H1 (cell line): ENCODE data around the gene KRT83. TPM values are rescaled to one million over a fixed set of nuclear protein-coding genes. Genes with fewer than 3 reads are reported as not detected.

Source experiments
- CTCF ChIA-PET: fragments of 300-600 bp; sonication (Branson Sonifier 250); formaldehyde crosslinking; loops from one replicate; lab custom pipeline; 2021; ENCODE audit not compliant: partially characterized antibody; lab: Charles Lee
- POLR2A ChIA-PET: fragments of 300-600 bp; sonication (Branson Sonifier 250); formaldehyde crosslinking; loops from one replicate; lab custom pipeline; 2021; ENCODE audit warnings: inconsistent platforms; ENCODE audit not compliant: partially characterized antibody; lab: Charles Lee
- DNase-seq, 2 experiments: peaks; one replicate each; pipeline versions ENCODE4 v3.0.0 to v3.0.0-alpha.2; 2010 to 2022; ENCODE audit warnings: low spot score in 2 of 2, low read depth in 1 of 2, mixed read lengths in 1 of 2
- FAIRE-seq: peaks from 2 replicates; lab custom pipeline; 2011; peaks lifted over from hg19 to GRCh38; lab: Jason Lieb, UNC
- H2AFZ ChIP-seq: 2 replicates; pipeline ENCODE4 v1.8.1; 2012; ENCODE audit warnings: low read length, inconsistent platforms
- H2AK5ac ChIP-seq: 2 replicates; pipeline ENCODE4 v1.6.1; 2013; ENCODE audit warnings: low read depth, low read length
- H2BK120ac ChIP-seq: replicated peaks from 2 replicates; pipeline ENCODE3; 2013; ENCODE audit warnings: low read depth, low read length, inconsistent platforms
- H2BK12ac ChIP-seq: 2 replicates; pipeline ENCODE4 v1.6.1; 2013; ENCODE audit warnings: low read depth, low read length
- H2BK15ac ChIP-seq: 2 replicates; pipeline ENCODE4 v1.6.1; 2013; ENCODE audit warnings: low read length
- H2BK20ac ChIP-seq: 2 replicates; pipeline ENCODE4 v1.6.1; 2013; ENCODE audit warnings: low read length
- H2BK5ac ChIP-seq: 2 replicates; pipeline ENCODE4 v1.6.1; 2013; ENCODE audit warnings: low read depth, low read length
- H3K14ac ChIP-seq: 2 replicates; pipeline ENCODE4 v1.6.1; 2013; ENCODE audit warnings: inconsistent platforms; ENCODE audit not compliant: insufficient read length
- H3K18ac ChIP-seq: 2 replicates; pipeline ENCODE4 v1.6.1; 2013; ENCODE audit warnings: low read length; ENCODE audit errors: extremely low read depth
- H3K23ac ChIP-seq: 2 replicates; pipeline ENCODE4 v1.6.1; 2013; ENCODE audit warnings: inconsistent platforms; ENCODE audit not compliant: insufficient read length
- H3K23me2 ChIP-seq: 2 replicates; pipeline ENCODE4 v1.6.1; 2013; ENCODE audit warnings: low read depth, low read length
- H3K27ac ChIP-seq: 2 replicates; pipeline ENCODE4 v1.6.1; 2011; ENCODE audit warnings: low read depth, low read length, inconsistent platforms
- H3K27me3 ChIP-seq, 4 experiments: replicated peaks in 1 of 4; 1 replicate in 1 of 4; 2 replicates in 3 of 4; pipeline versions ENCODE4 v1.6.1 to v1.8.1; 2011 to 2013; ENCODE audit warnings: low read length in 3 of 4, mild to moderate bottlenecking in 3 of 4, inconsistent platforms in 2 of 4, mixed read lengths in 2 of 4, moderate library complexity in 1 of 4; ENCODE audit not compliant: control insufficient read depth in 3 of 4, insufficient read depth in 3 of 4; ENCODE audit errors: extremely low read depth in 1 of 4
- H3K36me3 ChIP-seq, 4 experiments: 2 replicates each; pipeline versions ENCODE4 v1.6.1 to v1.8.1; 2011 to 2013; ENCODE audit warnings: mild to moderate bottlenecking in 4 of 4, low read length in 3 of 4, moderate library complexity in 2 of 4, control low read depth in 1 of 4, inconsistent platforms in 1 of 4; ENCODE audit not compliant: insufficient read depth in 4 of 4, control insufficient read depth in 2 of 4
- H3K4ac ChIP-seq: replicated peaks from 2 replicates; pipeline ENCODE3; 2013; ENCODE audit warnings: low read length, low read depth, mixed read lengths, inconsistent platforms; ENCODE audit not compliant: insufficient read length
- H3K4me1 ChIP-seq, 4 experiments: replicated peaks in 1 of 4; 1 replicate in 1 of 4; 2 replicates in 3 of 4; pipeline versions ENCODE4 v1.6.1 to v1.8.1; 2011 to 2013; ENCODE audit warnings: low read length in 3 of 4, inconsistent platforms in 2 of 4, mixed read lengths in 1 of 4; ENCODE audit not compliant: insufficient read depth in 4 of 4, control insufficient read depth in 3 of 4
- H3K4me2 ChIP-seq, 2 experiments: 2 replicates each; pipeline versions ENCODE4 v1.6.1 to v1.8.1; 2011 to 2013; ENCODE audit warnings: low read depth in 2 of 2, low read length in 2 of 2, control low read depth in 1 of 2, inconsistent platforms in 1 of 2, mild to moderate bottlenecking in 1 of 2; ENCODE audit not compliant: insufficient read depth in 1 of 2
- H3K4me3 ChIP-seq, 4 experiments: fragments of 200-600, 300-600 bp in 1 of 4; sonication (generic), shearing (Covaris generic), sonication (Bioruptor Twin) in 1 of 4; 2 replicates each; pipeline versions ENCODE4 v1.5.1 to v1.8.1; 2011 to 2016; ENCODE audit warnings: low read length in 4 of 4, low read depth in 3 of 4, control low read depth in 2 of 4, inconsistent platforms in 2 of 4, mild to moderate bottlenecking in 2 of 4, mixed read lengths in 1 of 4, moderate library complexity in 1 of 4; ENCODE audit not compliant: insufficient read depth in 2 of 4; ENCODE audit errors: extremely low read depth in 1 of 4
- H3K56ac ChIP-seq: replicated peaks from 2 replicates; pipeline ENCODE3; 2013; ENCODE audit warnings: low read depth, mild to moderate bottlenecking, mixed read lengths, low read length, inconsistent platforms; ENCODE audit not compliant: insufficient read length
- H3K79me1 ChIP-seq: 2 replicates; pipeline ENCODE4 v1.6.1; 2013; ENCODE audit warnings: low read depth, low read length, control low read depth
- H3K79me2 ChIP-seq, 2 experiments: 2 replicates each; pipeline versions ENCODE4 v1.6.1 to v1.8.1; 2012 to 2013; ENCODE audit warnings: low read length in 2 of 2, mild to moderate bottlenecking in 2 of 2, inconsistent platforms in 1 of 2; ENCODE audit not compliant: insufficient read depth in 2 of 2, control insufficient read depth in 1 of 2
- H3K9ac ChIP-seq, 4 experiments: replicated peaks in 1 of 4; 1 replicate in 1 of 4; 2 replicates in 3 of 4; pipeline versions ENCODE4 v1.6.1 to v1.8.1; 2011 to 2013; ENCODE audit warnings: low read depth in 3 of 4, low read length in 3 of 4, control low read depth in 2 of 4, mild to moderate bottlenecking in 2 of 4, moderate library complexity in 2 of 4, inconsistent platforms in 1 of 4; ENCODE audit errors: extremely low read depth in 1 of 4
- H3K9me3 ChIP-seq, 2 experiments: 2 replicates each; pipeline versions ENCODE4 v1.6.1 to v1.8.1; 2012 to 2013; ENCODE audit warnings: mild to moderate bottlenecking in 2 of 2, moderate library complexity in 2 of 2, control low read depth in 1 of 2, inconsistent platforms in 1 of 2, low read depth in 1 of 2, low read length in 1 of 2, mixed read lengths in 1 of 2; ENCODE audit not compliant: insufficient read depth in 2 of 2
- H4K20me1 ChIP-seq, 2 experiments: replicated peaks in 1 of 2; 2 replicates each; pipeline versions ENCODE3 to v1.8.1; 2011 to 2013; ENCODE audit warnings: inconsistent platforms in 2 of 2, low read length in 2 of 2, mild to moderate bottlenecking in 1 of 2; ENCODE audit not compliant: insufficient read depth in 2 of 2, control insufficient read depth in 1 of 2
- H4K5ac ChIP-seq: 2 replicates; pipeline ENCODE4 v1.6.1; 2013; ENCODE audit warnings: low read length, low read depth, mixed read lengths, inconsistent platforms; ENCODE audit not compliant: insufficient read length
- H4K8ac ChIP-seq: 2 replicates; pipeline ENCODE4 v1.8.0; 2013; ENCODE audit warnings: mild to moderate bottlenecking, moderate library complexity, low read length, inconsistent platforms; ENCODE audit not compliant: insufficient read depth; ENCODE audit errors: extremely low read depth
- H4K91ac ChIP-seq: replicated peaks from 2 replicates; pipeline ENCODE3; 2013; ENCODE audit warnings: low read length, mixed read lengths, inconsistent platforms; ENCODE audit not compliant: insufficient read length
- BCL11A ChIP-seq, 2 experiments: IDR thresholded peaks; one replicate each; pipeline ENCODE4 v1.6.1; 2011; ENCODE audit warnings: low read depth in 2 of 2, low read length in 2 of 2, mild to moderate bottlenecking in 2 of 2
- CBX5 ChIP-seq: fragments of 300-800, 300-1000 bp; sonication (generic); IDR thresholded peaks from 2 replicates; pipeline ENCODE4 v1.7.1; 2016; ENCODE audit warnings: antibody characterized with exemption, low read length, low read depth
- KDM4A ChIP-seq: IDR thresholded peaks from one replicate; pipeline ENCODE4 v1.7.1; 2012; ENCODE audit warnings: low read depth, mild to moderate bottlenecking, moderate library complexity, low read length, inconsistent platforms; ENCODE audit not compliant: severe bottlenecking
- PHF8 ChIP-seq: fragments of 200-600 bp; sonication (generic); conservative IDR thresholded peaks from 2 replicates; pipeline ENCODE4 v1.7.1; 2012; ENCODE audit warnings: low read depth, mild to moderate bottlenecking, inconsistent platforms, low read length, moderate library complexity
- RAD21 ChIP-seq, 2 experiments: IDR thresholded peaks in 1 of 2; conservative IDR thresholded peaks in 1 of 2; 2 replicates each; pipeline ENCODE4 v1.6.1; 2011; ENCODE audit warnings: low read depth in 2 of 2, low read length in 2 of 2, improper control_type of control experiment in 1 of 2, inconsistent platforms in 1 of 2, mild to moderate bottlenecking in 1 of 2, moderate library complexity in 1 of 2
- SP1 ChIP-seq: IDR thresholded peaks from 2 replicates; pipeline ENCODE4 v1.6.1; 2011; ENCODE audit warnings: low read depth, low read length
- SP2 ChIP-seq: IDR thresholded peaks from 2 replicates; pipeline ENCODE4 v1.6.1; 2012; ENCODE audit warnings: mild to moderate bottlenecking, low read length, inconsistent platforms
- YY1 ChIP-seq: IDR thresholded peaks from 2 replicates; pipeline ENCODE4 v1.6.1; 2011; ENCODE audit warnings: low read depth, mild to moderate bottlenecking, low read length
- ZNF274 ChIP-seq: IDR thresholded peaks from 2 replicates; pipeline ENCODE4 v1.7.0; 2012; ENCODE audit warnings: low read length, borderline replicate concordance; ENCODE audit errors: extremely low read depth
- WGBS, 2 experiments: shearing (Covaris generic) in 1 of 2; methylation state at CpG; one replicate each; pipeline versions ENCODE4 v1.1.6 to v1.1.7; 2013 to 2015; ENCODE audit warnings: low lambda C conversion rate in 2 of 2, mixed read lengths in 2 of 2, inconsistent platforms in 1 of 2, low coverage in 1 of 2, missing lambda C conversion rate in 1 of 2; ENCODE audit not compliant: insufficient replicate concordance in 2 of 2, insufficient coverage in 1 of 2, insufficient read length in 1 of 2; ENCODE audit errors: extremely low coverage in 1 of 2, missing lambda C conversion rate in 1 of 2; 5-methylcytosine and 5-hydroxymethylcytosine counted together
- polyA plus RNA-seq, 7 experiments: library from polyadenylated mRNA; depleted of rRNA in 3 of 7; stranded (reverse) in 5 of 7; unstranded in 2 of 7; fragments of >200 nt in 5 of 7; fragments of 200-250 nt in 2 of 7; gene quantifications; 1 replicate in 5 of 7; 2 replicates in 1 of 7; 4 replicates in 1 of 7; pipeline versions ENCODE4 v1.2.1 to v1.2.3, GENCODE V29; 2011 to 2013; ENCODE audit warnings: missing spikeins in 2 of 7, mixed read lengths in 2 of 7
- total RNA-seq: library from RNA; stranded (reverse); fragmentation: NEBNext Ultra II Directional; extraction: Animal tissue kit (Norgen Biotek cat#: 25700); gene quantifications from 2 replicates; pipeline ENCODE4 v1.2.1, GENCODE V29; 2021

The KRT83 gene
- total and polyA plus RNA-seq, 2 of the 8 experiments (the other 6 are each of a cell fraction or from before 2014, with no cell fraction given), result not detected

GRCh38 chr12:52354200-52354599 is 33.0 kb upstream of the KRT83 start:
- H3K79me1 ChIP-seq, result no peaks in the 10 kb centered on the region
- H4K91ac ChIP-seq, result no peak overlapping the region
- no peaks in the 10 kb centered on the region for H3K27me3 ChIP-seq
- no peak overlapping the region for H2BK120ac ChIP-seq
- H3K18ac ChIP-seq, result no peak overlapping the region
- no peak overlapping the region for H3K4ac ChIP-seq
- H2BK5ac ChIP-seq, result no peak overlapping the region
- H3K79me2 ChIP-seq, result no peaks in the 10 kb centered on the region
- ChIA-PET POLR2A (no interaction called here), CTCF (interaction anchor here (0.8 to 2.0 kb wide), 5 partner anchors 10 to 212 kb away, joined by 3 to 6 read pairs (median 3); no protein-coding TSS in a partner anchor)
- no peak overlapping the region for H2BK15ac ChIP-seq
- no peak for FAIRE-seq
- H3K4me2 ChIP-seq, result no peak overlapping the region
- no peaks in the 10 kb centered on the region; a peak in 1 of 4 replicates for H3K9me3 ChIP-seq
- no peak overlapping the region for H3K9ac ChIP-seq
- WGBS, 2 experiments, result 68% methylated on average over 5 of the region's 5 CpGs; no CpG with 5 or more reads in 1 of the 2 experiments
- H4K5ac ChIP-seq, result no peak overlapping the region
- H4K8ac ChIP-seq, result no peak overlapping the region
- H3K4me3 ChIP-seq, result no peak overlapping the region
- H3K23ac ChIP-seq, result no peak overlapping the region
- no peak for DNase-seq
- no peak overlapping the region for H3K27ac ChIP-seq
- H2BK20ac ChIP-seq, result no peak overlapping the region
- no peak overlapping the region for H2BK12ac ChIP-seq
- H2AFZ ChIP-seq, result no peak overlapping the region
- H3K36me3 ChIP-seq, result no peaks in the 10 kb centered on the region
- no peaks in the 10 kb centered on the region for H3K4me1 ChIP-seq
- no peak overlapping the region for H3K14ac ChIP-seq
- H4K20me1 ChIP-seq, result no peaks in the 10 kb centered on the region
- no peaks in the 10 kb centered on the region for H3K23me2 ChIP-seq
- no peak overlapping the region for H3K56ac ChIP-seq
- TF ChIP-seq RAD21 (IDR thresholded peaks at IDR 0.05 in 1 of 2, conservative IDR thresholded peaks at IDR 0.05 in 1 of 2; ENCODE audit: low read depth in 2 of 2, low read length in 2 of 2), result no peak
- no peak for TF ChIP-seq PHF8
- TF ChIP-seq BCL11A (IDR thresholded peaks at IDR 0.05; ENCODE audit: low read depth in 2 of 2, low read length in 2 of 2), result no peak
- TF ChIP-seq KDM4A, result no peak
- TF ChIP-seq CBX5, result no peak
- no peak for TF ChIP-seq YY1
- no peak for TF ChIP-seq ZNF274
- no peak for TF ChIP-seq SP1
- no peak for TF ChIP-seq SP2
- H2AK5ac ChIP-seq, result no peak overlapping the region
